KMS-11 (cell line): Measurements from ENCODE around the gene ATP2B1.
"Not testable (repeated sequence)": the region's sequence is repeated elsewhere in the genome, so short reads cannot be mapped to it uniquely, and the experiment has no call there.

Experiments
- H2AFZ ChIP-seq: fragments of 200-600 bp; sonication (generic); 2 replicates; pipeline ENCODE4 v1.6.1; 2016; ENCODE audit warnings: antibody characterized with exemption, mixed run types, low read depth
- H3K27ac ChIP-seq: fragments of 200-600 bp; sonication (generic); 2 replicates; pipeline ENCODE4 v1.6.1; 2016; ENCODE audit warnings: mild to moderate bottlenecking, mixed run types
- H3K27me3 ChIP-seq: fragments of 200-600 bp; sonication (generic); 2 replicates; pipeline ENCODE4 v1.6.1; 2017; ENCODE audit warnings: mild to moderate bottlenecking, low read depth, mixed run types, moderate library complexity; ENCODE audit not compliant: insufficient read depth
- H3K36me3 ChIP-seq: fragments of 200-600 bp; sonication (generic); 2 replicates; pipeline ENCODE4 v1.6.1; 2017; ENCODE audit warnings: mild to moderate bottlenecking, mixed run types; ENCODE audit not compliant: insufficient read depth
- H3K4me1 ChIP-seq: fragments of 200-600 bp; sonication (generic); 2 replicates; pipeline ENCODE4 v1.6.1; 2016; ENCODE audit warnings: mild to moderate bottlenecking, low read depth, mixed run types; ENCODE audit not compliant: poor library complexity, severe bottlenecking
- H3K4me2 ChIP-seq: fragments of 200-600 bp; sonication (generic); 2 replicates; pipeline ENCODE4 v1.7.0; 2016; ENCODE audit warnings: mild to moderate bottlenecking, mixed run types
- H3K4me3 ChIP-seq: fragments of 200-600 bp; sonication (generic); IDR thresholded peaks from 2 replicates; pipeline ENCODE4 v1.6.1; 2017; ENCODE audit warnings: low read depth, low read length, mixed read lengths; ENCODE audit not compliant: insufficient read depth
- H3K79me2 ChIP-seq: fragments of 200-600 bp; sonication (generic); 2 replicates; pipeline ENCODE4 v1.6.1; 2016; ENCODE audit warnings: low read depth, mixed run types; ENCODE audit not compliant: insufficient read depth
- H3K9ac ChIP-seq: fragments of 200-600 bp; sonication (generic); 2 replicates; pipeline ENCODE4 v1.6.1; 2016; ENCODE audit warnings: mild to moderate bottlenecking, mixed run types
- H4K20me1 ChIP-seq: fragments of 200-600 bp; sonication (generic); 2 replicates; pipeline ENCODE4 v1.6.1; 2016; ENCODE audit warnings: mild to moderate bottlenecking, mixed run types; ENCODE audit not compliant: insufficient read depth
- CTCF ChIP-seq: fragments of 200-600 bp; sonication (generic); conservative IDR thresholded peaks from 2 replicates; pipeline ENCODE4 v1.6.1; 2017; ENCODE audit warnings: low read depth, mild to moderate bottlenecking, antibody characterized with exemption, low read length, moderate library complexity, mixed read lengths

The ATP2B1 gene

GRCh38 chr12:89698607-89699006, 10.0 kb downstream of the ATP2B1 start:
- H4K20me1 ChIP-seq: no peaks in the 10 kb centered on the region; the same call in 1 of the 2 replicates
- H3K27ac ChIP-seq: no peak overlapping the region
- no peak overlapping the region for H2AFZ ChIP-seq
- no peak overlapping the region for H3K9ac ChIP-seq
- H3K4me1 ChIP-seq: peaks cover 10% of the 10 kb centered on the region
- H3K4me2 ChIP-seq: no peak overlapping the region
- H3K27me3 ChIP-seq: no peaks in the 10 kb centered on the region
- H3K79me2 ChIP-seq: peaks cover 76% of the 10 kb centered on the region
- H3K36me3 ChIP-seq: no peaks in the 10 kb centered on the region
- H3K4me3 ChIP-seq: no peak overlapping the region
- no peak for TF ChIP-seq CTCF

- not testable (repeated sequence) for H4K20me1 ChIP-seq
These were observed 10.9 kb downstream of the ATP2B1 start for GRCh38 chr12:89697728-89698127.

GRCh38 chr12:89697296-89697695, 11.3 kb downstream of the ATP2B1 start:
- H3K4me3 ChIP-seq: no peak overlapping the region
- no peak overlapping the region for H2AFZ ChIP-seq
- H4K20me1 ChIP-seq: no peaks in the 10 kb centered on the region; the same call in 1 of the 2 replicates
- H3K79me2 ChIP-seq: peaks cover 67% of the 10 kb centered on the region
- H3K36me3 ChIP-seq: no peaks in the 10 kb centered on the region
- H3K9ac ChIP-seq: no peak overlapping the region
- no peak overlapping the region for H3K4me2 ChIP-seq
- H3K27me3 ChIP-seq: no peaks in the 10 kb centered on the region
- TF ChIP-seq CTCF: no peak
- no peak overlapping the region for H3K27ac ChIP-seq
- peaks cover 9% of the 10 kb centered on the region for H3K4me1 ChIP-seq

More at GRCh38 chr12:89697728-89698127, 10.9 kb downstream of the ATP2B1 start:
- H3K36me3 ChIP-seq, H3K4me3 ChIP-seq, H3K4me2 ChIP-seq, H2AFZ ChIP-seq, H3K27me3 ChIP-seq, H3K4me1 ChIP-seq, H3K27ac ChIP-seq, H3K9ac ChIP-seq: not testable (repeated sequence)
- peaks cover 68% of the 10 kb centered on the region for H3K79me2 ChIP-seq

GRCh38 chr12:89695830-89696229, 12.8 kb downstream of the ATP2B1 start:
- no peak for TF ChIP-seq CTCF
- no peak overlapping the region for H3K9ac ChIP-seq
- no peaks in the 10 kb centered on the region; the same call in 1 of the 2 replicates for H4K20me1 ChIP-seq
- no peak overlapping the region for H2AFZ ChIP-seq
- H3K79me2 ChIP-seq: peaks cover 63% of the 10 kb centered on the region; the same call in 1 of the 2 replicates
- H3K27me3 ChIP-seq: no peaks in the 10 kb centered on the region
- no peak overlapping the region for H3K4me3 ChIP-seq
- H3K4me2 ChIP-seq: no peak overlapping the region
- no peaks in the 10 kb centered on the region for H3K36me3 ChIP-seq
- peaks cover 19% of the 10 kb centered on the region for H3K4me1 ChIP-seq
- H3K27ac ChIP-seq: no peak overlapping the region

GRCh38 chr12:89695100-89695499, 13.5 kb downstream of the ATP2B1 start:
- TF ChIP-seq CTCF: no peak
- Histone ChIP-seq H2AFZ (no peak overlapping the region), H4K20me1 (no peaks in the 10 kb centered on the region; the same call in 1 of the 2 replicates), H3K4me3 (no peak overlapping the region), H3K36me3 (no peaks in the 10 kb centered on the region), H3K27ac (no peak overlapping the region), H3K9ac (no peak overlapping the region), H3K79me2 (peaks cover 63% of the 10 kb centered on the region; the same call in 1 of the 2 replicates), H3K4me2 (no peak overlapping the region), H3K4me1 (peaks cover 19% of the 10 kb centered on the region), H3K27me3 (no peaks in the 10 kb centered on the region)
